ENCODE measurements around the gene LBHD2. TPM values are rescaled to one million over a fixed set of nuclear protein-coding genes. Genes with fewer than 3 reads are reported as not detected.

Gene LBHD2
- total and polyA plus RNA-seq, 2 of the 13 experiments (the other 11 are each of a cell fraction or from before 2014, with no cell fraction given): 0.67 to 1.00 TPM

DNA sequence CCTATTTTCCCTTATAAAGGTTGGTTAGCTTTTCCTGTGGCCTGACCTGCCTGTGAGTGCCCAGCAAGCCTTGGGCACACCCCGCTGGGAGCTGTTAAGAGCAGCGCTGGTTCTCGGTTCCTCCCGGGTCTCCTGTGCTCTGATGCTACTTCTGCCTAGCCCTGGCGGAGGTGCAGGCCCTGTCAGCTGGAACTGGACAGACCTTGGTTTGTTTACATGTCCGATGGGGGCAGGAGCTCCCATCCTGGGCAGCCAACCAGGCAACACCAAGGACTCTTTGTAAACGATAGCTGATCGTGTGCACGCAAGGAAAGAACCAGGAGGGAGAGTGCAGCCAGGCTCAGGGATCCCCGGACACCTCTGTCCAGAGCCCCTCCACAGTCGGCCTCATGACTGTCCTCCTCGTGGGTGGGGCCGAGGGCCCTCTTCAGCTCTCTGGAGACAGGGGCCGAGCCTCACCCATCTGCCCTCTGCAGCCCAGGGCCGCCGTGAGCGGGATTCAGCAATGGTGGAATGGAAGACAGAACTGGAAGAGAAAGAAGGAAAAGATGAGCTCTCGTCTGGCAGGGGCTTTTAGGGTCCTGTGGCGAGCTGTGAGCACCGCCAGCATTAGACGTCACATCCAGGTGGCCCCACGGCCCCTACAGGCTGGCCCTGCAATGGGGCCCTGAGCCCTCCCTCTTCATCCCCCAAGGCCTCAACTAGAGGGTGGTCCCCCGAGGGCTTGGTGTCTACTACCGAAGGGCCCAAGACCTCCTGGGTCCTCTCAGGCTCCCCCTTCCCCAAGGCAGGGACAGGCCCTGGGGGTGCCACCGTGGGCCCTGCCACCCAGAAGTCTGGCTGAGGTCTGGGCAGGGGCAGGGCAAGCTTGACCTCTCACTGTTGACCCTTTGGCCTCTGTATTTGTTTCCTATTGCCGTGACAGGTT lies 51.6 kb downstream of the LBHD2 start (continued):
- TF ChIP-seq, protein P1, sequence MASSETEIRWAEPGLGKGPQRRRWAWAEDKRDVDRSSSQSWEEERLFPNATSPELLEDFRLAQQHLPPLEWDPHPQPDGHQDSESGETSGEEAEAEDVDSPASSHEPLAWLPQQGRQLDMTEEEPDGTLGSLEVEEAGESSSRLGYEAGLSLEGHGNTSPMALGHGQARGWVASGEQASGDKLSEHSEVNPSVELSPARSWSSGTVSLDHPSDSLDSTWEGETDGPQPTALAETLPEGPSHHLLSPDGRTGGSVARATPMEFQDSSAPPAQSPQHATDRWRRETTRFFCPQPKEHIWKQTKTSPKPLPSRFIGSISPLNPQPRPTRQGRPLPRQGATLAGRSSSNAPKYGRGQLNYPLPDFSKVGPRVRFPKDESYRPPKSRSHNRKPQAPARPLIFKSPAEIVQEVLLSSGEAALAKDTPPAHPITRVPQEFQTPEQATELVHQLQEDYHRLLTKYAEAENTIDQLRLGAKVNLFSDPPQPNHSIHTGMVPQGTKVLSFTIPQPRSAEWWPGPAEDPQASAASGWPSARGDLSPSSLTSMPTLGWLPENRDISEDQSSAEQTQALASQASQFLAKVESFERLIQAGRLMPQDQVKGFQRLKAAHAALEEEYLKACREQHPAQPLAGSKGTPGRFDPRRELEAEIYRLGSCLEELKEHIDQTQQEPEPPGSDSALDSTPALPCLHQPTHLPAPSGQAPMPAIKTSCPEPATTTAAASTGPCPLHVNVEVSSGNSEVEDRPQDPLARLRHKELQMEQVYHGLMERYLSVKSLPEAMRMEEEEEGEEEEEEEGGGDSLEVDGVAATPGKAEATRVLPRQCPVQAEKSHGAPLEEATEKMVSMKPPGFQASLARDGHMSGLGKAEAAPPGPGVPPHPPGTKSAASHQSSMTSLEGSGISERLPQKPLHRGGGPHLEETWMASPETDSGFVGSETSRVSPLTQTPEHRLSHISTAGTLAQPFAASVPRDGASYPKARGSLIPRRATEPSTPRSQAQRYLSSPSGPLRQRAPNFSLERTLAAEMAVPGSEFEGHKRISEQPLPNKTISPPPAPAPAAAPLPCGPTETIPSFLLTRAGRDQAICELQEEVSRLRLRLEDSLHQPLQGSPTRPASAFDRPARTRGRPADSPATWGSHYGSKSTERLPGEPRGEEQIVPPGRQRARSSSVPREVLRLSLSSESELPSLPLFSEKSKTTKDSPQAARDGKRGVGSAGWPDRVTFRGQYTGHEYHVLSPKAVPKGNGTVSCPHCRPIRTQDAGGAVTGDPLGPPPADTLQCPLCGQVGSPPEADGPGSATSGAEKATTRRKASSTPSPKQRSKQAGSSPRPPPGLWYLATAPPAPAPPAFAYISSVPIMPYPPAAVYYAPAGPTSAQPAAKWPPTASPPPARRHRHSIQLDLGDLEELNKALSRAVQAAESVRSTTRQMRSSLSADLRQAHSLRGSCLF (CRISPR knock-in tag; IDR thresholded peaks at IDR 0.05; ENCODE audit: borderline replicate concordance): no peak
- no peak for TF ChIP-seq SETDB1 (CRISPR knock-in tag; IDR thresholded peaks at IDR 0.05; ENCODE audit: borderline replicate concordance)
- no peak for TF ChIP-seq ZNF605 (CRISPR knock-in tag; IDR thresholded peaks at IDR 0.05)
- TF ChIP-seq SCMH1 (CRISPR knock-in tag; IDR thresholded peaks at IDR 0.05; ENCODE audit: borderline replicate concordance): no peak
- no peak for TF ChIP-seq ZFP36L2 (CRISPR knock-in tag; IDR thresholded peaks at IDR 0.05)
- no peak for TF ChIP-seq HOXA9 (CRISPR knock-in tag; IDR thresholded peaks at IDR 0.05; ENCODE audit: borderline replicate concordance)
- no peak for TF ChIP-seq STAG1 (CRISPR knock-in tag; IDR thresholded peaks at IDR 0.05)
- no peak for TF ChIP-seq MLLT10 (CRISPR knock-in tag; IDR thresholded peaks at IDR 0.05)
- TF ChIP-seq, protein P2, sequence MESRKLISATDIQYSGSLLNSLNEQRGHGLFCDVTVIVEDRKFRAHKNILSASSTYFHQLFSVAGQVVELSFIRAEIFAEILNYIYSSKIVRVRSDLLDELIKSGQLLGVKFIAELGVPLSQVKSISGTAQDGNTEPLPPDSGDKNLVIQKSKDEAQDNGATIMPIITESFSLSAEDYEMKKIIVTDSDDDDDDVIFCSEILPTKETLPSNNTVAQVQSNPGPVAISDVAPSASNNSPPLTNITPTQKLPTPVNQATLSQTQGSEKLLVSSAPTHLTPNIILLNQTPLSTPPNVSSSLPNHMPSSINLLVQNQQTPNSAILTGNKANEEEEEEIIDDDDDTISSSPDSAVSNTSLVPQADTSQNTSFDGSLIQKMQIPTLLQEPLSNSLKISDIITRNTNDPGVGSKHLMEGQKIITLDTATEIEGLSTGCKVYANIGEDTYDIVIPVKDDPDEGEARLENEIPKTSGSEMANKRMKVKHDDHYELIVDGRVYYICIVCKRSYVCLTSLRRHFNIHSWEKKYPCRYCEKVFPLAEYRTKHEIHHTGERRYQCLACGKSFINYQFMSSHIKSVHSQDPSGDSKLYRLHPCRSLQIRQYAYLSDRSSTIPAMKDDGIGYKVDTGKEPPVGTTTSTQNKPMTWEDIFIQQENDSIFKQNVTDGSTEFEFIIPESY (CRISPR knock-in tag; IDR thresholded peaks at IDR 0.05): peak; percentile 45
- 0 out of 2 replicates have a peak, but pooled peaks have one; percentile 26 for TF ChIP-seq SAP130 (CRISPR knock-in tag; IDR thresholded peaks at IDR 0.05; ENCODE audit: low read depth)
- TF ChIP-seq, protein P3, sequence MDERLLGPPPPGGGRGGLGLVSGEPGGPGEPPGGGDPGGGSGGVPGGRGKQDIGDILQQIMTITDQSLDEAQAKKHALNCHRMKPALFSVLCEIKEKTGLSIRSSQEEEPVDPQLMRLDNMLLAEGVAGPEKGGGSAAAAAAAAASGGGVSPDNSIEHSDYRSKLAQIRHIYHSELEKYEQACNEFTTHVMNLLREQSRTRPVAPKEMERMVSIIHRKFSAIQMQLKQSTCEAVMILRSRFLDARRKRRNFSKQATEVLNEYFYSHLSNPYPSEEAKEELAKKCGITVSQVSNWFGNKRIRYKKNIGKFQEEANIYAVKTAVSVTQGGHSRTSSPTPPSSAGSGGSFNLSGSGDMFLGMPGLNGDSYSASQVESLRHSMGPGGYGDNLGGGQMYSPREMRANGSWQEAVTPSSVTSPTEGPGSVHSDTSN (CRISPR knock-in tag; IDR thresholded peaks at IDR 0.05): no peak
- 0 out of 2 replicates have a peak, but pooled peaks have one; percentile 46 for TF ChIP-seq MAZ (IDR thresholded peaks at IDR 0.05; ENCODE audit: borderline replicate concordance, low read depth, low read length)
- TF ChIP-seq MAZ (CRISPR knock-in tag; IDR thresholded peaks at IDR 0.05; ENCODE audit: low read depth): no peak
- TF ChIP-seq, protein P4, sequence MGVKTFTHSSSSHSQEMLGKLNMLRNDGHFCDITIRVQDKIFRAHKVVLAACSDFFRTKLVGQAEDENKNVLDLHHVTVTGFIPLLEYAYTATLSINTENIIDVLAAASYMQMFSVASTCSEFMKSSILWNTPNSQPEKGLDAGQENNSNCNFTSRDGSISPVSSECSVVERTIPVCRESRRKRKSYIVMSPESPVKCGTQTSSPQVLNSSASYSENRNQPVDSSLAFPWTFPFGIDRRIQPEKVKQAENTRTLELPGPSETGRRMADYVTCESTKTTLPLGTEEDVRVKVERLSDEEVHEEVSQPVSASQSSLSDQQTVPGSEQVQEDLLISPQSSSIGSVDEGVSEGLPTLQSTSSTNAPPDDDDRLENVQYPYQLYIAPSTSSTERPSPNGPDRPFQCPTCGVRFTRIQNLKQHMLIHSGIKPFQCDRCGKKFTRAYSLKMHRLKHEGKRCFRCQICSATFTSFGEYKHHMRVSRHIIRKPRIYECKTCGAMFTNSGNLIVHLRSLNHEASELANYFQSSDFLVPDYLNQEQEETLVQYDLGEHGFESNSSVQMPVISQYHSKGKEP (CRISPR knock-in tag; IDR thresholded peaks at IDR 0.05): no peak
- TF ChIP-seq RELA (CRISPR knock-in tag; IDR thresholded peaks at IDR 0.05): no peak
- no peak for TF ChIP-seq ZNF329 (CRISPR knock-in tag; IDR thresholded peaks at IDR 0.05; ENCODE audit: low read depth)
- no peak for TF ChIP-seq BORCS8-MEF2B (CRISPR knock-in tag; IDR thresholded peaks at IDR 0.05)
- no peak for TF ChIP-seq TSC22D2 (CRISPR knock-in tag; IDR thresholded peaks at IDR 0.05; ENCODE audit: borderline replicate concordance)
